Measurements from ENCODE around the gene ZG16B.

Gene ZG16B

DNA sequence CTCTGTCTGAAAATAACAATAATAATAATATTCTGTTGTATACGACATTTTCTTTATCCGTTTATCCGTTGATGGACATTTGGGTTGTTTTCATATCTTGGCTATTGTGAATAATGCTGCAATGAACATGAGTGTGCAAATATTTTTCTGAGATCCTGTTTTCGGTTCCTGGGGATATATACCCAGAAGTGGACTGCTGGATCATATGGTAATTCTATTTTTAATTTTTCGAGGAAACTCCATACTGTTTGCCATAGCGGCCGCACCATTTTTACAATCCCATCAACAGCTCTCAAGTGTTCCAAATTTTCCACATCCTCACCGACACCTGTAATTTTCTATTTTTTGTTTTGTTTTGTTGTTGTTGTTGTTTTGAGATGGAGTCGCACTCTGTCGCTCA is 37.2 kb upstream of the ZG16B start (continued):
- TF ChIP-seq, protein P1, sequence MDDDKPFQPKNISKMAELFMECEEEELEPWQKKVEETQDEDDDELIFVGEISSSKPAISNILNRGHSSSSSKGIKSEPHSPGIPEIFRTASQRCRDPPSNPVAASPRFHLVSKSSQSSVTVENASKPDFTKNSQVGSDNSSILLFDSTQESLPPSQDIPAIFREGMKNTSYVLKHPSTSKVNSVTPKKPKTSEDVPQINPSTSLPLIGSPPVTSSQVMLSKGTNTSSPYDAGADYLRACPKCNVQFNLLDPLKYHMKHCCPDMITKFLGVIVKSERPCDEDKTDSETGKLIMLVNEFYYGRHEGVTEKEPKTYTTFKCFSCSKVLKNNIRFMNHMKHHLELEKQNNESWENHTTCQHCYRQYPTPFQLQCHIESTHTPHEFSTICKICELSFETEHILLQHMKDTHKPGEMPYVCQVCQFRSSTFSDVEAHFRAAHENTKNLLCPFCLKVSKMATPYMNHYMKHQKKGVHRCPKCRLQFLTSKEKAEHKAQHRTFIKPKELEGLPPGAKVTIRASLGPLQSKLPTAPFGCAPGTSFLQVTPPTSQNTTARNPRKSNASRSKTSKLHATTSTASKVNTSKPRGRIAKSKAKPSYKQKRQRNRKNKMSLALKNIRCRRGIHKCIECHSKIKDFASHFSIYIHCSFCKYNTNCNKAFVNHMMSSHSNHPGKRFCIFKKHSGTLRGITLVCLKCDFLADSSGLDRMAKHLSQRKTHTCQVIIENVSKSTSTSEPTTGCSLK (tag by site-specific recombination; IDR thresholded peaks at IDR 0.05): no peak
- no peak for TF ChIP-seq ZBTB17 (tag by site-specific recombination; IDR thresholded peaks at IDR 0.05)
- TF ChIP-seq ZNF830 (tag by site-specific recombination; IDR thresholded peaks at IDR 0.05; ENCODE audit: low read depth): no peak
- no peak for TF ChIP-seq ZSCAN30 (tag by site-specific recombination; IDR thresholded peaks at IDR 0.05)
- TF ChIP-seq HOXA7 (CRISPR knock-in tag; IDR thresholded peaks at IDR 0.05; ENCODE audit: borderline replicate concordance): no peak

DNA sequence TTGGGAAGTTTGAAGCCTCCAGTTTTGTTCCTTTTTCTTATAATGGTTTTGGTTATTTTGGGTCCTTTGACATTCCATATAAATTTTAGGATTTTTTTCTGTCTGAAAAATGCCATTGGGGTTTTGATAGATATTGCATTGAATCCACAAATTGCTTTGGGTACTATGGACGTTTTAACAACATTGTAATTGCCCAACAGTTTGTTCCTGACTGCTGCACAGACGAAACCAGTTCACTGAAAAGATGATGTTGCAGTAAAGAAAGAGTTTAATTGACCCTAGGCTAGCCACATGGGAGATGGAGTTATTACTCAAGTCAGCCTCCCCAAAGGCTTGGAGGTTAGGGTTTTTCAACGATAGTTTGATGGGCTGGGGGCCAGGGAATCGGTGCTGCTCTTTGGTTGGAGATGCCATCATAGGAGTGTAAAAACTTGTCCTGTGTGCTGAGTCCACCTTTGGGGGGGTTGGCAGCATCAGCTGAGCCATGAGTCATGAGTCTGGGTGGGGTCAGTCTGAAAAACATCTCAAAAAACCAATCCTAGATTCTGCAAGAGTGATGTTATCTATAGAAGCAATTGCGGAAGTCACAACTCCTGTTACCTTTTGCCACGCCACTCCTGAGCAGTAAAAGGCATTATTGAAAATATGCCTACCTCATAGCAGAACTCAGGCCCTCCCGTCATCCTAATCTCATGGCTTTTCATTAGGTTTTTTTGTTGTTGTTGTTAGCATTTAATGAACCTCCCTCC is 34.5 kb upstream of the ZG16B start:
- no peak overlapping the region for H3K4me3 ChIP-seq (ENCODE audit: low read depth, low read length)
- no peaks in the 10 kb centered on the region for H3K36me3 ChIP-seq (ENCODE audit: control insufficient read depth in 2 of 2, insufficient read depth in 1 of 2, low read length in 2 of 2)
- CTCF ChIA-PET: no interaction called here
- H3K4me1 ChIP-seq (ENCODE audit: control insufficient read depth, insufficient read depth, low read length): peaks cover 11% of the 10 kb centered on the region
- H3K27ac ChIP-seq (ENCODE audit: extremely low read depth, low read depth, low read length): no peak overlapping the region; the same call in 1 of the 2 replicates
- H3K9me3 ChIP-seq (ENCODE audit: control insufficient read depth, insufficient read depth, low read depth, low read length): no peaks in the 10 kb centered on the region
- POLR2A ChIA-PET: no interaction called here
- TF ChIP-seq SP3 (tag by site-specific recombination; IDR thresholded peaks at IDR 0.05): peak; percentile 22; the same call in 1 of the 2 replicates
- TF ChIP-seq KLF8 (tag by site-specific recombination; IDR thresholded peaks at IDR 0.05): peak; percentile 59; the same call in 1 of the 2 replicates
- peak; percentile 51; the same call in 1 of the 2 replicates for TF ChIP-seq ZNF24 (tag by site-specific recombination; IDR thresholded peaks at IDR 0.05)
- TF ChIP-seq, protein P2, sequence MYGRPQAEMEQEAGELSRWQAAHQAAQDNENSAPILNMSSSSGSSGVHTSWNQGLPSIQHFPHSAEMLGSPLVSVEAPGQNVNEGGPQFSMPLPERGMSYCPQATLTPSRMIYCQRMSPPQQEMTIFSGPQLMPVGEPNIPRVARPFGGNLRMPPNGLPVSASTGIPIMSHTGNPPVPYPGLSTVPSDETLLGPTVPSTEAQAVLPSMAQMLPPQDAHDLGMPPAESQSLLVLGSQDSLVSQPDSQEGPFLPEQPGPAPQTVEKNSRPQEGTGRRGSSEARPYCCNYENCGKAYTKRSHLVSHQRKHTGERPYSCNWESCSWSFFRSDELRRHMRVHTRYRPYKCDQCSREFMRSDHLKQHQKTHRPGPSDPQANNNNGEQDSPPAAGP (tag by site-specific recombination; IDR thresholded peaks at IDR 0.05): peak; percentile 97
- no peak; the same call in 1 of the 2 replicates for TF ChIP-seq ZFP69B (tag by site-specific recombination; IDR thresholded peaks at IDR 0.05)
- TF ChIP-seq GLIS1 (tag by site-specific recombination; IDR thresholded peaks at IDR 0.05): peak; percentile 91
- TF ChIP-seq ZNF623 (tag by site-specific recombination; IDR thresholded peaks at IDR 0.05): no peak
- peak; percentile 74 for TF ChIP-seq OSR2 (tag by site-specific recombination; IDR thresholded peaks at IDR 0.05)
- no peak for TF ChIP-seq SETDB1 (IDR thresholded peaks at IDR 0.05; ENCODE audit: insufficient read length, low read length)
- TF ChIP-seq ZNF629 (tag by site-specific recombination; IDR thresholded peaks at IDR 0.05): peak; percentile 91
- 0 out of 2 replicates have a peak, but pooled peaks have one; percentile 16 for TF ChIP-seq ZNF324 (tag by site-specific recombination; IDR thresholded peaks at IDR 0.05)
- TF ChIP-seq ZBTB21 (tag by site-specific recombination; IDR thresholded peaks at IDR 0.05): peak; percentile 53; the same call in 1 of the 2 replicates
- TF ChIP-seq ZNF660 (tag by site-specific recombination; IDR thresholded peaks at IDR 0.05): peak; percentile 44
- TF ChIP-seq ZNF624 (tag by site-specific recombination; IDR thresholded peaks at IDR 0.05): no peak
- TF ChIP-seq, protein P3, sequence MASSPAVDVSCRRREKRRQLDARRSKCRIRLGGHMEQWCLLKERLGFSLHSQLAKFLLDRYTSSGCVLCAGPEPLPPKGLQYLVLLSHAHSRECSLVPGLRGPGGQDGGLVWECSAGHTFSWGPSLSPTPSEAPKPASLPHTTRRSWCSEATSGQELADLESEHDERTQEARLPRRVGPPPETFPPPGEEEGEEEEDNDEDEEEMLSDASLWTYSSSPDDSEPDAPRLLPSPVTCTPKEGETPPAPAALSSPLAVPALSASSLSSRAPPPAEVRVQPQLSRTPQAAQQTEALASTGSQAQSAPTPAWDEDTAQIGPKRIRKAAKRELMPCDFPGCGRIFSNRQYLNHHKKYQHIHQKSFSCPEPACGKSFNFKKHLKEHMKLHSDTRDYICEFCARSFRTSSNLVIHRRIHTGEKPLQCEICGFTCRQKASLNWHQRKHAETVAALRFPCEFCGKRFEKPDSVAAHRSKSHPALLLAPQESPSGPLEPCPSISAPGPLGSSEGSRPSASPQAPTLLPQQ (tag by site-specific recombination; IDR thresholded peaks at IDR 0.05): 0 out of 2 replicates have a peak, but pooled peaks have one; percentile 15
- TF ChIP-seq KLF1 (tag by site-specific recombination; IDR thresholded peaks at IDR 0.05): peak; percentile 87
- TF ChIP-seq, protein P4, sequence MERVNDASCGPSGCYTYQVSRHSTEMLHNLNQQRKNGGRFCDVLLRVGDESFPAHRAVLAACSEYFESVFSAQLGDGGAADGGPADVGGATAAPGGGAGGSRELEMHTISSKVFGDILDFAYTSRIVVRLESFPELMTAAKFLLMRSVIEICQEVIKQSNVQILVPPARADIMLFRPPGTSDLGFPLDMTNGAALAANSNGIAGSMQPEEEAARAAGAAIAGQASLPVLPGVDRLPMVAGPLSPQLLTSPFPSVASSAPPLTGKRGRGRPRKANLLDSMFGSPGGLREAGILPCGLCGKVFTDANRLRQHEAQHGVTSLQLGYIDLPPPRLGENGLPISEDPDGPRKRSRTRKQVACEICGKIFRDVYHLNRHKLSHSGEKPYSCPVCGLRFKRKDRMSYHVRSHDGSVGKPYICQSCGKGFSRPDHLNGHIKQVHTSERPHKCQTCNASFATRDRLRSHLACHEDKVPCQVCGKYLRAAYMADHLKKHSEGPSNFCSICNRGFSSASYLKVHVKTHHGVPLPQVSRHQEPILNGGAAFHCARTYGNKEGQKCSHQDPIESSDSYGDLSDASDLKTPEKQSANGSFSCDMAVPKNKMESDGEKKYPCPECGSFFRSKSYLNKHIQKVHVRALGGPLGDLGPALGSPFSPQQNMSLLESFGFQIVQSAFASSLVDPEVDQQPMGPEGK (tag by site-specific recombination; IDR thresholded peaks at IDR 0.05): peak; percentile 92
- TF ChIP-seq ZNF423 (tag by site-specific recombination; IDR thresholded peaks at IDR 0.05): no peak
- TF ChIP-seq, protein P5, sequence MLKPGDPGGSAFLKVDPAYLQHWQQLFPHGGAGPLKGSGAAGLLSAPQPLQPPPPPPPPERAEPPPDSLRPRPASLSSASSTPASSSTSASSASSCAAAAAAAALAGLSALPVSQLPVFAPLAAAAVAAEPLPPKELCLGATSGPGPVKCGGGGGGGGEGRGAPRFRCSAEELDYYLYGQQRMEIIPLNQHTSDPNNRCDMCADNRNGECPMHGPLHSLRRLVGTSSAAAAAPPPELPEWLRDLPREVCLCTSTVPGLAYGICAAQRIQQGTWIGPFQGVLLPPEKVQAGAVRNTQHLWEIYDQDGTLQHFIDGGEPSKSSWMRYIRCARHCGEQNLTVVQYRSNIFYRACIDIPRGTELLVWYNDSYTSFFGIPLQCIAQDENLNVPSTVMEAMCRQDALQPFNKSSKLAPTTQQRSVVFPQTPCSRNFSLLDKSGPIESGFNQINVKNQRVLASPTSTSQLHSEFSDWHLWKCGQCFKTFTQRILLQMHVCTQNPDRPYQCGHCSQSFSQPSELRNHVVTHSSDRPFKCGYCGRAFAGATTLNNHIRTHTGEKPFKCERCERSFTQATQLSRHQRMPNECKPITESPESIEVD (tag by site-specific recombination; IDR thresholded peaks at IDR 0.05): peak; percentile 54
- TF ChIP-seq ZBTB20 (tag by site-specific recombination; IDR thresholded peaks at IDR 0.05): peak; percentile 60
- no peak for TF ChIP-seq SCRT2 (tag by site-specific recombination; IDR thresholded peaks at IDR 0.05)
